HuH-7.5 (cell line): Measurements from ENCODE around the gene PRDM1.

Experiments used
- DNase-seq: peaks from one replicate; pipeline ENCODE4 v3.0.0; 2011; ENCODE audit warnings: low spot score

PRDM1 gene

GRCh38 chr6:106097411-106098231 is 11.5 kb downstream of the PRDM1 start:
- no peak for DNase-seq

- no peak for DNase-seq
Observed at GRCh38 chr6:106098383-106099234, 12.5 kb downstream of the PRDM1 start.

GRCh38 chr6:106099235-106099537 is 13.1 kb downstream of the PRDM1 start:
- no peak for DNase-seq

GRCh38 chr6:106100755-106101154 is 14.6 kb downstream of the PRDM1 start:
- no peak for DNase-seq

- DNase-seq, result no peak
Observed at GRCh38 chr6:106101466-106101865, 15.3 kb downstream of the PRDM1 start.

- no peak for DNase-seq
Observed at GRCh38 chr6:106102034-106102433, 15.9 kb downstream of the PRDM1 start.

- DNase-seq, result no peak
Observed at GRCh38 chr6:106102967-106103727, 17.0 kb downstream of the PRDM1 start.

GRCh38 chr6:106103728-106104109 is 17.6 kb downstream of the PRDM1 start:
- DNase-seq, result no peak

- no peak for DNase-seq
Observed at GRCh38 chr6:106104476-106104875, 18.3 kb downstream of the PRDM1 start.

GRCh38 chr6:106104941-106105340 is 18.8 kb downstream of the PRDM1 start:
- DNase-seq, result no peak

GRCh38 chr6:106105493-106105892 is 19.4 kb downstream of the PRDM1 start:
- no peak for DNase-seq

GRCh38 chr6:106106276-106107042 is 20.3 kb downstream of the PRDM1 start:
- no peak for DNase-seq

GRCh38 chr6:106107043-106107613 is 21.0 kb downstream of the PRDM1 start:
- no peak for DNase-seq

GRCh38 chr6:106108129-106108528 is 22.0 kb downstream of the PRDM1 start:
- DNase-seq, result no peak

- no peak for DNase-seq
Observed at GRCh38 chr6:106109029-106109428, 22.9 kb downstream of the PRDM1 start.

GRCh38 chr6:106110164-106110826 is 24.2 kb downstream of the PRDM1 start:
- no peak for DNase-seq

- DNase-seq, result no peak
Observed at GRCh38 chr6:106112433-106112832, 26.3 kb downstream of the PRDM1 start.

GRCh38 chr6:106113256-106113959 is 27.3 kb downstream of the PRDM1 start:
- no peak for DNase-seq

- no peak for DNase-seq
Observed at GRCh38 chr6:106114492-106114891, 28.4 kb downstream of the PRDM1 start.

GRCh38 chr6:106115286-106115685 is 29.1 kb downstream of the PRDM1 start:
- DNase-seq, result no peak
